Limb (tissue), 2 donors: ENCODE measurements around the gene LRRC28.
A peak's percentile ranks its signal among the peaks of the same experiment; 100 is the strongest.

ENCODE experiments used
- DNase-seq, 2 donors: peaks; one replicate each; pipeline ENCODE4 v3.0.0-alpha.2; 2016; ENCODE audit errors: extremely low spot score in 2 of 2

The LRRC28 gene

GRCh38 chr15:99305761-99306505 lies 54.7 kb downstream of the LRRC28 start:
- peak; percentile 71 for DNase-seq

GRCh38 chr15:99306694-99307338 lies 55.5 kb downstream of the LRRC28 start:
- DNase-seq, result no peak

GRCh38 chr15:99307735-99308134 lies 56.5 kb downstream of the LRRC28 start:
- DNase-seq, result no peak

- DNase-seq, result no peak
These were observed 59.5 kb downstream of the LRRC28 start for GRCh38 chr15:99310745-99311144.

- DNase-seq, result no peak
These were observed 60.9 kb downstream of the LRRC28 start for GRCh38 chr15:99312228-99312627.

GRCh38 chr15:99312794-99313193 lies 61.5 kb downstream of the LRRC28 start:
- DNase-seq, result no peak

- DNase-seq, result no peak
These were observed 64.4 kb downstream of the LRRC28 start for GRCh38 chr15:99315636-99316035.

- DNase-seq, result no peak
These were observed 69.3 kb downstream of the LRRC28 start for GRCh38 chr15:99320374-99321215.

- DNase-seq, result no peak
These were observed 70.2 kb downstream of the LRRC28 start for GRCh38 chr15:99321468-99321867.

GRCh38 chr15:99322643-99323405 lies 71.5 kb downstream of the LRRC28 start:
- DNase-seq, result no peak

GRCh38 chr15:99324082-99324620 lies 72.9 kb downstream of the LRRC28 start:
- DNase-seq, result peak in 1 of 2 donors; percentile 32

GRCh38 chr15:99324700-99325099 lies 73.4 kb downstream of the LRRC28 start:
- no peak for DNase-seq

- DNase-seq, result no peak
These were observed 75.0 kb downstream of the LRRC28 start for GRCh38 chr15:99326235-99326634.

- DNase-seq, result no peak
These were observed 77.1 kb downstream of the LRRC28 start for GRCh38 chr15:99328106-99329072.

- DNase-seq, result no peak
These were observed 80.1 kb downstream of the LRRC28 start for GRCh38 chr15:99331381-99331780.

- no peak for DNase-seq
These were observed 82.1 kb downstream of the LRRC28 start for GRCh38 chr15:99333413-99333812.

- DNase-seq, result no peak
These were observed 82.7 kb downstream of the LRRC28 start for GRCh38 chr15:99333981-99334380.

GRCh38 chr15:99335508-99335907 lies 84.2 kb downstream of the LRRC28 start:
- DNase-seq, result no peak

GRCh38 chr15:99336794-99337193 lies 85.5 kb downstream of the LRRC28 start:
- no peak for DNase-seq

- DNase-seq, result no peak
These were observed 89.1 kb downstream of the LRRC28 start for GRCh38 chr15:99340347-99340746.
